Endothelial cell of umbilical vein (primary cell): ENCODE results near the gene DVL3. TPM values are rescaled to one million over a fixed set of nuclear protein-coding genes. Genes with fewer than 3 reads are reported as not detected.

Experiments
- BruUV-seq: library from RNA; stranded (reverse); fragments of 400-500 nt; replicated peaks from 2 replicates; lab custom pipeline; 2021; lab: Mats Ljungman, UMichigan
- CTCF ChIA-PET: fragments of 300-600, 350-600 bp; sonication (Branson Sonifier 250); formaldehyde crosslinking; loops from one replicate; lab custom pipeline; 2021; ENCODE audit warnings: antibody characterized with exemption, inconsistent platforms; lab: Charles Lee
- POLR2A ChIA-PET: fragments of 300-600, 350-600 bp; sonication (Branson Sonifier 250); formaldehyde crosslinking; loops from one replicate; lab custom pipeline; 2021; ENCODE audit warnings: antibody characterized with exemption, inconsistent platforms; lab: Charles Lee
- DNase-seq: peaks from one replicate; pipeline ENCODE4 v3.0.0-alpha.2; 2011; ENCODE audit warnings: low read depth, low spot score
- FAIRE-seq: peaks from 2 replicates; lab custom pipeline; 2011; peaks lifted over from hg19 to GRCh38; lab: Jason Lieb, UNC
- H2AFZ ChIP-seq: 2 replicates; pipeline ENCODE4 v1.6.0; 2012; ENCODE audit warnings: low read depth, low read length, control low read depth, inconsistent platforms
- H3K27ac ChIP-seq: 2 replicates; pipeline ENCODE4 v1.5.1; 2011; ENCODE audit warnings: low read depth, mild to moderate bottlenecking, control low read depth, low read length, moderate library complexity; ENCODE audit not compliant: insufficient read depth
- H3K27me3 ChIP-seq, 2 experiments: 2 replicates each; pipeline versions ENCODE4 v1.6.0 to v1.6.1; 2011; ENCODE audit warnings: low read length in 2 of 2, mixed read lengths in 1 of 2; ENCODE audit not compliant: control insufficient read depth in 2 of 2, insufficient read depth in 2 of 2
- H3K36me3 ChIP-seq, 2 experiments: 2 replicates in 1 of 2; 3 replicates in 1 of 2; pipeline ENCODE4 v1.5.1; 2011; ENCODE audit warnings: low read length in 2 of 2, mild to moderate bottlenecking in 1 of 2, moderate library complexity in 1 of 2; ENCODE audit not compliant: control insufficient read depth in 2 of 2, insufficient read depth in 2 of 2; ENCODE audit errors: extremely low read depth in 1 of 2
- H3K4me1 ChIP-seq: 3 replicates; pipeline ENCODE4 v1.5.1; 2011; ENCODE audit warnings: mild to moderate bottlenecking, low read length; ENCODE audit not compliant: control insufficient read depth, insufficient read depth; ENCODE audit errors: extremely low read depth
- H3K4me2 ChIP-seq: 2 replicates; pipeline ENCODE4 v1.6.1; 2011; ENCODE audit warnings: low read length, control low read depth, mixed read lengths; ENCODE audit not compliant: insufficient read depth
- H3K4me3 ChIP-seq, 3 experiments: fragments of 200-600 bp in 1 of 3; sonication (generic), shearing (Covaris generic) in 1 of 3; replicated peaks in 1 of 3; 2 replicates each; pipeline ENCODE4 v1.5.1; 2011 to 2016; ENCODE audit warnings: control low read depth in 3 of 3, low read length in 3 of 3, mild to moderate bottlenecking in 2 of 3, inconsistent platforms in 1 of 3, low read depth in 1 of 3, moderate library complexity in 1 of 3; ENCODE audit not compliant: insufficient read depth in 1 of 3
- H3K79me2 ChIP-seq: 2 replicates; pipeline ENCODE4 v1.6.0; 2012; ENCODE audit warnings: low read length, inconsistent platforms; ENCODE audit not compliant: control insufficient read depth, insufficient read depth
- H3K9ac ChIP-seq: replicated peaks from 2 replicates; pipeline ENCODE3; 2011; ENCODE audit warnings: low read length, control low read depth; ENCODE audit not compliant: insufficient read depth; ENCODE audit errors: extremely low read depth
- H3K9me1 ChIP-seq: replicated peaks from 3 replicates; pipeline ENCODE4 v1.6.0; 2011; ENCODE audit warnings: mild to moderate bottlenecking, low read length; ENCODE audit not compliant: control insufficient read depth, insufficient read depth; ENCODE audit errors: extremely low read depth
- H3K9me3 ChIP-seq: replicated peaks from 2 replicates; pipeline ENCODE4 v1.5.1; 2012; ENCODE audit warnings: low read length, inconsistent platforms; ENCODE audit not compliant: control insufficient read depth, insufficient read depth
- H4K20me1 ChIP-seq: replicated peaks from 2 replicates; pipeline ENCODE3; 2011; ENCODE audit warnings: mild to moderate bottlenecking, low read length; ENCODE audit not compliant: control insufficient read depth, insufficient read depth; ENCODE audit errors: extremely low read depth
- EZH2 ChIP-seq: IDR thresholded peaks from 2 replicates; pipeline ENCODE4 v1.6.1; 2012; ENCODE audit warnings: borderline replicate concordance, low read depth, mild to moderate bottlenecking, moderate library complexity, low read length, inconsistent platforms; ENCODE audit not compliant: severe bottlenecking
- FOS ChIP-seq: IDR thresholded peaks from 2 replicates; pipeline ENCODE4 v1.6.1; 2011; ENCODE audit warnings: mild to moderate bottlenecking, low read length, moderate library complexity, borderline replicate concordance; ENCODE audit not compliant: insufficient read depth
- GATA2 ChIP-seq: IDR thresholded peaks from 2 replicates; pipeline ENCODE4 v1.7.0; 2011; ENCODE audit warnings: low read depth, mild to moderate bottlenecking, moderate library complexity, mixed read lengths, low read length; ENCODE audit not compliant: insufficient read length, insufficient read depth
- JUN ChIP-seq: IDR thresholded peaks from 2 replicates; pipeline ENCODE4 v1.6.1; 2011; ENCODE audit warnings: borderline replicate concordance, low read depth; ENCODE audit not compliant: insufficient read length, insufficient read depth
- MAX ChIP-seq: IDR thresholded peaks from 2 replicates; pipeline ENCODE4 v1.6.1; 2011; ENCODE audit not compliant: insufficient read depth, insufficient read length
- MYC ChIP-seq: IDR thresholded peaks from one replicate; pipeline ENCODE4 v1.6.1; 2011; ENCODE audit warnings: mild to moderate bottlenecking, low read depth, low read length
- POLR2A ChIP-seq: IDR thresholded peaks from 2 replicates; pipeline ENCODE4 v1.6.1; 2012; ENCODE audit warnings: low read depth, mild to moderate bottlenecking, control low read depth, low read length
- POLR2AphosphoS5 ChIP-seq: IDR thresholded peaks from 2 replicates; pipeline ENCODE4 v1.6.1; 2012; ENCODE audit warnings: low read depth, mild to moderate bottlenecking, control low read depth, low read length, moderate library complexity; ENCODE audit not compliant: insufficient read depth
- dilution Hi-C: fragments of 300-500 bp; cut with MboI; formaldehyde crosslinking; loops from one replicate; pipeline ENCODE4 v1.15.0; 2019; ENCODE audit warnings: low sequenced_read_pairs; ENCODE audit not compliant: extremely low pct_ligation_motif_present
- intact Hi-C: fragments of 100-400 bp; cut with micrococcal nuclease; formaldehyde crosslinking; loops from one replicate; pipeline ENCODE4 v1.10.0; 2022
- polyA plus RNA-seq, 4 experiments: library from polyadenylated mRNA; depleted of rRNA in 3 of 4; stranded (reverse) in 3 of 4; unstranded in 1 of 4; fragments of >200 nt; gene quantifications; 2 replicates each; pipeline versions ENCODE4 v1.2.1 to v1.2.3, GENCODE V29; 2011 to 2012; ENCODE audit warnings: missing spikeins in 1 of 4
- total RNA-seq: library from RNA; stranded (reverse); gene quantifications from 2 replicates; pipeline ENCODE4 v1.2.3, GENCODE V29; 2021
- TF ChIP-seq, protein P1 (sequence below), 2 donors: IDR thresholded peaks; 1 replicate in 1 of 2; 2 replicates in 1 of 2; pipeline ENCODE4 v1.5.1; 2011; ENCODE audit warnings: low read length in 2 of 2, mild to moderate bottlenecking in 2 of 2, moderate library complexity in 2 of 2, control low read depth in 1 of 2, inconsistent platforms in 1 of 2, low read depth in 1 of 2; ENCODE audit not compliant: insufficient read depth in 1 of 2; ENCODE audit errors: extremely low read depth in 1 of 2

The DVL3 gene
- total and polyA plus RNA-seq, 2 donors (not counting 3 experiments of a cell fraction or from before 2014, with no cell fraction given) = 43.8 to 59.0 TPM

DNA sequence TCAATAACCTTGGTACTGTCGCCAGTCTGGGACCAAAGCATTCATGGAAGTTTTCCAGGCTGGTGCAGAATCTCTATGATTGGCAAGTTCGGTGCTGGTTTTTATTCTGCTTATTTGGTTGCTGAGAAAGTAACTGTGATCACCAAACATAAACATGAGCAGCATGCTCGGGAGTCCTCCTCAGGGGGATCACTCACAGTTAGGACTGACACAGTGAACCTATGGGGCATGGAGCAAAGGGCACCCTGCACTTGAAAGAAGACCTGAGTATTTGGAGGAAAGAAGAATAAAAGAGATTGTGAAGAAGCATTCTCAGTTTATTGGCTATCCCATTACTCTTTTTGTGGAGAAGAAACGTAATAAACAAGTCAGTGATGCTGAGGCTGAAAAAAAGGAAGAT lies 39.2 kb upstream of the DVL3 start:
- no peaks in the 10 kb centered on the region for H3K4me1 ChIP-seq
- dilution Hi-C loops = no loop called here
- H4K20me1 ChIP-seq = no peaks in the 10 kb centered on the region
- H2AFZ ChIP-seq = no peak overlapping the region
- H3K27ac ChIP-seq = no peak overlapping the region
- no peak for FAIRE-seq
- H3K4me3 ChIP-seq = no peak overlapping the region
- H3K4me2 ChIP-seq = no peak overlapping the region
- intact Hi-C loops = no loop called here
- TF ChIP-seq EZH2 (no peak), FOS (no peak), POLR2AphosphoS5 (no peak), POLR2A (no peak), MAX (no peak), JUN (no peak), GATA2 (no peak), MYC (no peak)
- TF ChIP-seq, protein P1, sequence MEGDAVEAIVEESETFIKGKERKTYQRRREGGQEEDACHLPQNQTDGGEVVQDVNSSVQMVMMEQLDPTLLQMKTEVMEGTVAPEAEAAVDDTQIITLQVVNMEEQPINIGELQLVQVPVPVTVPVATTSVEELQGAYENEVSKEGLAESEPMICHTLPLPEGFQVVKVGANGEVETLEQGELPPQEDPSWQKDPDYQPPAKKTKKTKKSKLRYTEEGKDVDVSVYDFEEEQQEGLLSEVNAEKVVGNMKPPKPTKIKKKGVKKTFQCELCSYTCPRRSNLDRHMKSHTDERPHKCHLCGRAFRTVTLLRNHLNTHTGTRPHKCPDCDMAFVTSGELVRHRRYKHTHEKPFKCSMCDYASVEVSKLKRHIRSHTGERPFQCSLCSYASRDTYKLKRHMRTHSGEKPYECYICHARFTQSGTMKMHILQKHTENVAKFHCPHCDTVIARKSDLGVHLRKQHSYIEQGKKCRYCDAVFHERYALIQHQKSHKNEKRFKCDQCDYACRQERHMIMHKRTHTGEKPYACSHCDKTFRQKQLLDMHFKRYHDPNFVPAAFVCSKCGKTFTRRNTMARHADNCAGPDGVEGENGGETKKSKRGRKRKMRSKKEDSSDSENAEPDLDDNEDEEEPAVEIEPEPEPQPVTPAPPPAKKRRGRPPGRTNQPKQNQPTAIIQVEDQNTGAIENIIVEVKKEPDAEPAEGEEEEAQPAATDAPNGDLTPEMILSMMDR (IDR thresholded peaks at IDR 0.05; ENCODE audit: extremely low read depth in 1 of 2, insufficient read depth in 1 of 2, low read depth in 1 of 2, low read length in 2 of 2) = no peak
- CTCF ChIA-PET = interaction anchor here (1.0 to 1.3 kb wide), 2 partner anchors 11 kb away, joined by 3 read pairs; no protein-coding TSS in a partner anchor
- POLR2A ChIA-PET = no interaction called here
- no peak overlapping the region for H3K9ac ChIP-seq
- no peaks in the 10 kb centered on the region for H3K9me1 ChIP-seq
- H3K36me3 ChIP-seq = no peaks in the 10 kb centered on the region
- peaks cover 8 to 11% of the 10 kb centered on the region in 2 experiments for H3K27me3 ChIP-seq
- BruUV-seq = no TSS peak
- no peaks in the 10 kb centered on the region for H3K79me2 ChIP-seq
- DNase-seq = no peak
- no peaks in the 10 kb centered on the region for H3K9me3 ChIP-seq
